DMS114 treated with DMSO at 0.1 percent for 48 hours (cell line): ENCODE data around the gene SH2B2.
"Not testable (repeated sequence)": the region's sequence is repeated elsewhere in the genome, so short reads cannot be mapped to it uniquely, and the experiment has no call there.

Experiments used
- DNase-seq: peaks from one replicate; lab custom pipeline; 2025; ENCODE audit not compliant: unreplicated experiment; lab: John Stamatoyannopoulos, UW

SH2B2 gene

GRCh38 chr7:102330666-102331460, 44.2 kb downstream of the SH2B2 start:
- DNase-seq: not testable (repeated sequence)

- not testable (repeated sequence) for DNase-seq
Observed at GRCh38 chr7:102335574-102335973, 48.9 kb downstream of the SH2B2 start.

GRCh38 chr7:102337002-102337401, 50.3 kb downstream of the SH2B2 start:
- DNase-seq: not testable (repeated sequence)

GRCh38 chr7:102337420-102337819, 50.8 kb downstream of the SH2B2 start:
- not testable (repeated sequence) for DNase-seq

- not testable (repeated sequence) for DNase-seq
Observed at GRCh38 chr7:102340599-102341368, 54.1 kb downstream of the SH2B2 start.

- DNase-seq: not testable (repeated sequence)
Observed at GRCh38 chr7:102346983-102347382, 60.3 kb downstream of the SH2B2 start.

GRCh38 chr7:102356344-102356743, 69.7 kb downstream of the SH2B2 start, which contains the start of gene SPDYE6:
Gene SPDYE6, minus strand, starts transcription at chr7:102356444. Its CDS starts 421 bp downstream, at chr7:102356023.
- DNase-seq: not testable (repeated sequence)

- peak; percentile 97 for DNase-seq
Observed at GRCh38 chr7:102363549-102364393, 77.1 kb downstream of the SH2B2 start.

GRCh38 chr7:102364394-102364886, 77.8 kb downstream of the SH2B2 start:
- DNase-seq: not testable (repeated sequence)

- DNase-seq: not testable (repeated sequence)
Observed at GRCh38 chr7:102365390-102365789, 78.7 kb downstream of the SH2B2 start.

GRCh38 chr7:102370038-102370437, 83.4 kb downstream of the SH2B2 start:
- not testable (repeated sequence) for DNase-seq
